Parietal lobe (tissue), 2 donors: ENCODE measurements around the gene MAML1. TPM values are rescaled to one million over a fixed set of nuclear protein-coding genes. Genes with fewer than 3 reads are reported as not detected.

Experiments
- small RNA-seq: library from RNA; depleted of rRNA; stranded (forward); fragments of <200 nt; gene quantifications from one replicate; pipeline ENCODE3, GENCODE V24; 2014; ENCODE audit warnings: low replicate concordance
- total RNA-seq: library from RNA; depleted of rRNA; stranded (reverse); fragments of >200 nt; gene quantifications from one replicate; pipeline ENCODE4 v1.2.3, GENCODE V29; 2014

Gene MAML1
- 34.4 TPM for total RNA-seq

GRCh38 chr5:179732412-179732917 lies at the start of gene MAML1:
Gene MAML1, plus strand, starts transcription at chr5:179732822. Its CDS starts 291 bp downstream, at chr5:179733113.

GRCh38 chr5:179698935-179699615 lies 33.5 kb upstream of the MAML1 start, which contains the start of gene CANX:
Gene CANX, plus strand, starts transcription at chr5:179698967. Its CDS starts 6,715 bp downstream, at chr5:179705682.

GRCh38 chr5:179793468-179794139 lies 61.0 kb downstream of the MAML1 start, which contains the start of gene LTC4S:
Gene LTC4S, plus strand, starts transcription at chr5:179793986. Its CDS starts 95 bp downstream, at chr5:179794081.

GRCh38 chr5:179806250-179807048 lies 73.8 kb downstream of the MAML1 start, which contains the start of gene MGAT4B:
Gene MGAT4B, minus strand, starts transcription at chr5:179806866. Its CDS starts 283 bp downstream, at chr5:179806583.

GRCh38 chr5:179820483-179821297 lies 88.1 kb downstream of the MAML1 start, which contains the start of gene SQSTM1:
Gene SQSTM1, plus strand, starts transcription at chr5:179820905. Its CDS starts 32 bp downstream, at chr5:179820937.

Small RNAs within 50 kb of the gene (small RNA-seq; reads per million reads assigned to genes)
- gene MIR1229, result not detected

Other genes with a start within 250 kb of the MAML1 start
- gene RUFY1, start 182.3 kb upstream of the MAML1 start, total RNA-seq, result 41.3 TPM
- 1,281 TPM for gene HNRNPH1, start 109.2 kb upstream of the MAML1 start, total RNA-seq
- gene CBY3, start 51.8 kb upstream of the MAML1 start, total RNA-seq, result not detected
- gene CANX, start 33.9 kb upstream of the MAML1 start, total RNA-seq, result 268 TPM
- gene LTC4S, start 61.2 kb downstream of the MAML1 start, total RNA-seq, result 6.9 TPM
- 81.1 TPM for gene MGAT4B, start 74.0 kb downstream of the MAML1 start, total RNA-seq
- gene SQSTM1, start 88.1 kb downstream of the MAML1 start, total RNA-seq, result 58.8 TPM
- 67.6 TPM for gene MRNIP, start 126.0 kb downstream of the MAML1 start, total RNA-seq
- 75.1 TPM for gene TBC1D9B, start 175.1 kb downstream of the MAML1 start, total RNA-seq